Sigmoid colon (tissue), 7 donors: ENCODE measurements around the gene RHOJ. TPM values are rescaled to one million over a fixed set of nuclear protein-coding genes. Genes with fewer than 3 reads are reported as not detected.

Experiments used
- DNase-seq: peaks from one replicate; pipeline ENCODE4 v3.0.0-alpha.2; 2019
- H3K27ac ChIP-seq, 4 donors: fragments of 200-600 bp; sonication (generic); one replicate each; pipeline ENCODE4 v1.5.1; 2016 to 2019; ENCODE audit warnings: mild to moderate bottlenecking in 1 of 4
- H3K27me3 ChIP-seq, 3 donors: fragments of 200-600 bp; sonication (generic); one replicate each; pipeline ENCODE4 v1.5.1; 2019; ENCODE audit warnings: mild to moderate bottlenecking in 1 of 3
- H3K36me3 ChIP-seq, 4 donors: fragments of 200-600 bp; sonication (generic); one replicate each; pipeline ENCODE4 v1.5.1; 2016 to 2019
- H3K4me1 ChIP-seq, 4 donors: fragments of 200-600 bp; sonication (generic); one replicate each; pipeline ENCODE4 v1.5.1; 2017 to 2019
- H3K4me3 ChIP-seq, 4 donors: fragments of 200-600 bp; sonication (generic); one replicate each; pipeline ENCODE4 v1.5.1; 2017 to 2019; ENCODE audit warnings: mild to moderate bottlenecking in 2 of 4, moderate library complexity in 1 of 4
- H3K9me3 ChIP-seq, 4 donors: fragments of 200-600 bp in 3 of 4; sonication (generic) in 3 of 4; one replicate each; pipeline versions ENCODE4 v1.5.1 to v1.6.1; 2013 to 2019
- CTCF ChIP-seq, 4 experiments: fragments of 450-650 bp in 3 of 4; fragments of 200-600 bp in 1 of 4; IDR thresholded peaks; one replicate each; pipeline ENCODE4 v1.5.1; 2016 to 2019; ENCODE audit warnings: antibody characterized with exemption in 4 of 4, mild to moderate bottlenecking in 3 of 4, moderate library complexity in 2 of 4
- EP300 ChIP-seq, 4 donors: sonication (generic); formaldehyde crosslinking; IDR thresholded peaks; one replicate each; pipeline ENCODE4 v1.6.1; 2017; ENCODE audit warnings: antibody characterized with exemption in 4 of 4
- POLR2A ChIP-seq, 2 donors: fragments of 450-650 bp; IDR thresholded peaks; one replicate each; pipeline ENCODE4 v1.6.1; 2016; ENCODE audit warnings: antibody characterized with exemption in 2 of 2, mild to moderate bottlenecking in 2 of 2, moderate library complexity in 2 of 2
- POLR2AphosphoS5 ChIP-seq, 4 donors: sonication (generic); formaldehyde crosslinking; IDR thresholded peaks; one replicate each; pipeline ENCODE4 v1.6.1; 2017; ENCODE audit warnings: antibody characterized with exemption in 4 of 4
- WGBS, 2 donors: extraction: QIAGEN DNeasy Blood & Tissue Kit; methylation state at CpG; one replicate each; pipeline ENCODE4 v1.1.7; 2013; 5-methylcytosine and 5-hydroxymethylcytosine counted together
- intact Hi-C: fragments of 100-400 bp; cut with DNase I; formaldehyde crosslinking; loops from one replicate; pipeline ENCODE4 v1.15.1; 2023
- polyA plus RNA-seq, 3 donors: library from polyadenylated mRNA; stranded (reverse); fragments of 200-250 nt; gene quantifications; one replicate each; pipeline ENCODE4 v1.2.3, GENCODE V29; 2013
- total RNA-seq, 4 donors: library from RNA; depleted of rRNA; stranded (reverse); fragments of >200 nt; gene quantifications; one replicate each; pipeline ENCODE4 v1.1.0, GENCODE V29; 2016
- donor health status: healthy with polysubstance abuse.
- donor health status: Bipolar disorder and iron deficiency.
- donor health status: healthy.

Gene RHOJ
- total and polyA plus RNA-seq, 7 donors: 1.6 to 28.5 (median 6.6) TPM

- 85 to 88% methylated on average over 6 of the region's 6 CpGs for WGBS, 2 donors
- TF ChIP-seq POLR2AphosphoS5 (IDR thresholded peaks at IDR 0.05) (no peak), POLR2A (IDR thresholded peaks at IDR 0.05) (no peak), CTCF (IDR thresholded peaks at IDR 0.05) (no peak), EP300 (IDR thresholded peaks at IDR 0.05) (no peak)
- Histone ChIP-seq H3K36me3 (peaks cover 0 to 11% (median 0%) of the 10 kb centered on the region in 4 donors), H3K27me3 (peaks cover 0 to 9% (median 0%) of the 10 kb centered on the region in 3 donors), H3K27ac (peak overlapping the region in 1 of 4 donors; percentile 38), H3K9me3 (no peaks in the 10 kb centered on the region), H3K4me1 (no peaks in the 10 kb centered on the region), H3K4me3 (no peak overlapping the region)
- intact Hi-C loops: no loop called here
- no peak for DNase-seq
Observed at GRCh38 chr14:63296060-63296563, 91.9 kb downstream of the RHOJ start.

GRCh38 chr14:63297372-63298063 is 93.3 kb downstream of the RHOJ start:
- 79 to 82% methylated on average over 4 of the region's 4 CpGs for WGBS, 2 donors
- DNase-seq: no peak
- Histone ChIP-seq H3K4me1 (no peaks in the 10 kb centered on the region), H3K4me3 (no peak overlapping the region), H3K9me3 (no peaks in the 10 kb centered on the region), H3K27ac (no peak overlapping the region), H3K36me3 (no peaks in the 10 kb centered on the region), H3K27me3 (peaks cover 0 to 16% (median 0%) of the 10 kb centered on the region in 3 donors)
- no peak for TF ChIP-seq CTCF (IDR thresholded peaks at IDR 0.05)
- TF ChIP-seq POLR2AphosphoS5 (IDR thresholded peaks at IDR 0.05): no peak
- no peak for TF ChIP-seq POLR2A (IDR thresholded peaks at IDR 0.05)
- no peak for TF ChIP-seq EP300 (IDR thresholded peaks at IDR 0.05)
- intact Hi-C loops: no loop called here

- no peak for TF ChIP-seq EP300 (IDR thresholded peaks at IDR 0.05)
- no peak for TF ChIP-seq POLR2AphosphoS5 (IDR thresholded peaks at IDR 0.05)
- no peak for TF ChIP-seq POLR2A (IDR thresholded peaks at IDR 0.05)
- TF ChIP-seq CTCF (IDR thresholded peaks at IDR 0.05): no peak
- H3K9me3 ChIP-seq: no peaks in the 10 kb centered on the region
- no peak overlapping the region for H3K27ac ChIP-seq
- WGBS, 2 donors: 67 to 69% methylated on average over 6 of the region's 6 CpGs
- H3K4me3 ChIP-seq: no peak overlapping the region
- intact Hi-C loops: no loop called here
- no peaks in the 10 kb centered on the region for H3K4me1 ChIP-seq
- no peaks in the 10 kb centered on the region for H3K36me3 ChIP-seq
- no peak for DNase-seq
- peaks cover 0 to 13% (median 0%) of the 10 kb centered on the region in 3 donors for H3K27me3 ChIP-seq
Observed at GRCh38 chr14:63299351-63300110, 95.3 kb downstream of the RHOJ start.

GRCh38 chr14:63300854-63301253 is 96.6 kb downstream of the RHOJ start:
- intact Hi-C loops: no loop called here
- Histone ChIP-seq H3K9me3 (no peaks in the 10 kb centered on the region), H3K27me3 (peaks cover 0 to 7% (median 0%) of the 10 kb centered on the region in 3 donors), H3K4me1 (no peaks in the 10 kb centered on the region), H3K27ac (no peak overlapping the region), H3K36me3 (no peaks in the 10 kb centered on the region), H3K4me3 (no peak overlapping the region)
- no peak for DNase-seq
- TF ChIP-seq POLR2AphosphoS5 (IDR thresholded peaks at IDR 0.05): no peak
- TF ChIP-seq POLR2A (IDR thresholded peaks at IDR 0.05): no peak
- no peak for TF ChIP-seq EP300 (IDR thresholded peaks at IDR 0.05)
- no peak for TF ChIP-seq CTCF (IDR thresholded peaks at IDR 0.05)
- 86 to 91% methylated on average over 2 of the region's 2 CpGs for WGBS, 2 donors
